ENCODE measurements around the gene SUMO2. TPM values are rescaled to one million over a fixed set of nuclear protein-coding genes. Genes with fewer than 3 reads are reported as not detected.
A peak's percentile ranks its signal among the peaks of the same experiment; 100 is the strongest.

Gene SUMO2
- total and polyA plus RNA-seq, 2 of the 13 experiments (the other 11 are each of a cell fraction or from before 2014, with no cell fraction given) = 337 to 553 TPM

DNA sequence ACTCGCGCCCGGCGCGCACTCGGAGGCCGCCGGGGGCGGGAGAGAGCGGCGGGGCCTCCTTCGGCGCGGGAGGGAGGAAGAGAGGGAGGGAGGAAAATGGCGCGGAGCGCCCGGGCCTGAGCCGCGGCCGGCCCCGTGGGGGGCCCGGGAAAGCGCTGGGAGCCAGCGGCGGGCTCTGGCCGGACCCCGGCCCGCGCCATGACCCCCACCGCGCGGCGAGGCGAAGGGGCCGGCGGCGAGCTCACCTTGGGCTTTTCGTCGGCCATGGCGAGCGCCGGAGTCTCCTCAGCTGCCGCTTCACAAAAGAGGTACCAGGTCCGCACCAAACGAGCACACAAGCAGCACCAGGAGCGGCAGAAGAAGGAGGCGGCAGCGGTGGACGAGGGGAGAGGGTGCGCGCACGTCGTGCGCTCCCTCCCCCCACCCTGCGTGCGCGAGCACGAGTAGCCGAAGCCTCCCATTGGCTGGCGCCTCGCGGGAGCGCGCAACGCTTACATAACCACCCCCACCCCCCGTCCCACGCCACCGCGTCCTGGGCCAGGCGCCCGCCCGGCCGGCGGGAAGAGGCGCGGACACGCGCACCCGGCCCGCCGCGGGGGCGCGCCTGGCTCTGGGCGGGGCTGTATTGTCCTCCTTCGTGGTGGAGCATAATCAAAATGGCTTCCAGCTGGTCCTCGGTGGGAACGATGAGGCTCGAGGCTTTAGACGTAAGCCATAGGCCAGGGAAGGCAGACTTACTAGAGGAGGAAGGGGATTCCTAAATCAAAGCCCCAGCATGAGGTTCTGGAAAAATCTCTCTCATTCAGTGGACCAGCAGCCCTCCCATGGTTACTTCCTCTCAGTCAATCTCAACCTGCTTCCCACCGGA lies at the start of gene SUMO2 (continued):
- TF ChIP-seq KDM2A (CRISPR knock-in tag; IDR thresholded peaks at IDR 0.05; ENCODE audit: borderline replicate concordance, low read depth) (peak; percentile 81; the same call in 1 of the 2 replicates), GMEB1 (CRISPR knock-in tag; IDR thresholded peaks at IDR 0.05; ENCODE audit: borderline replicate concordance) (peak; percentile 97), ZNF883 (CRISPR knock-in tag; IDR thresholded peaks at IDR 0.05; ENCODE audit: not compliant biosample characterization) (peak; percentile 68), TMF1 (CRISPR knock-in tag; IDR thresholded peaks at IDR 0.05; ENCODE audit: low read depth) (peak; percentile 86), ZNF770 (CRISPR knock-in tag; IDR thresholded peaks at IDR 0.05) (peak; percentile 19; the same call in 1 of the 2 replicates), ZMYM4 (CRISPR knock-in tag; IDR thresholded peaks at IDR 0.05) (peak; percentile 65), ZNF788 (CRISPR knock-in tag; IDR thresholded peaks at IDR 0.05; ENCODE audit: borderline replicate concordance) (peak; percentile 71), HBP1 (CRISPR knock-in tag; IDR thresholded peaks at IDR 0.05; ENCODE audit: low read depth) (peak; percentile 13; the same call in 1 of the 2 replicates), SNAI1 (CRISPR knock-in tag; IDR thresholded peaks at IDR 0.05; ENCODE audit: borderline replicate concordance) (no peak; the same call in 1 of the 2 replicates), SP5 (CRISPR knock-in tag; IDR thresholded peaks at IDR 0.05; ENCODE audit: borderline replicate concordance, low read depth) (0 out of 2 replicates have a peak, but pooled peaks have one; percentile 40), ZNF569 (CRISPR knock-in tag; IDR thresholded peaks at IDR 0.05; ENCODE audit: borderline replicate concordance) (no peak)
- TF ChIP-seq, protein P1, sequence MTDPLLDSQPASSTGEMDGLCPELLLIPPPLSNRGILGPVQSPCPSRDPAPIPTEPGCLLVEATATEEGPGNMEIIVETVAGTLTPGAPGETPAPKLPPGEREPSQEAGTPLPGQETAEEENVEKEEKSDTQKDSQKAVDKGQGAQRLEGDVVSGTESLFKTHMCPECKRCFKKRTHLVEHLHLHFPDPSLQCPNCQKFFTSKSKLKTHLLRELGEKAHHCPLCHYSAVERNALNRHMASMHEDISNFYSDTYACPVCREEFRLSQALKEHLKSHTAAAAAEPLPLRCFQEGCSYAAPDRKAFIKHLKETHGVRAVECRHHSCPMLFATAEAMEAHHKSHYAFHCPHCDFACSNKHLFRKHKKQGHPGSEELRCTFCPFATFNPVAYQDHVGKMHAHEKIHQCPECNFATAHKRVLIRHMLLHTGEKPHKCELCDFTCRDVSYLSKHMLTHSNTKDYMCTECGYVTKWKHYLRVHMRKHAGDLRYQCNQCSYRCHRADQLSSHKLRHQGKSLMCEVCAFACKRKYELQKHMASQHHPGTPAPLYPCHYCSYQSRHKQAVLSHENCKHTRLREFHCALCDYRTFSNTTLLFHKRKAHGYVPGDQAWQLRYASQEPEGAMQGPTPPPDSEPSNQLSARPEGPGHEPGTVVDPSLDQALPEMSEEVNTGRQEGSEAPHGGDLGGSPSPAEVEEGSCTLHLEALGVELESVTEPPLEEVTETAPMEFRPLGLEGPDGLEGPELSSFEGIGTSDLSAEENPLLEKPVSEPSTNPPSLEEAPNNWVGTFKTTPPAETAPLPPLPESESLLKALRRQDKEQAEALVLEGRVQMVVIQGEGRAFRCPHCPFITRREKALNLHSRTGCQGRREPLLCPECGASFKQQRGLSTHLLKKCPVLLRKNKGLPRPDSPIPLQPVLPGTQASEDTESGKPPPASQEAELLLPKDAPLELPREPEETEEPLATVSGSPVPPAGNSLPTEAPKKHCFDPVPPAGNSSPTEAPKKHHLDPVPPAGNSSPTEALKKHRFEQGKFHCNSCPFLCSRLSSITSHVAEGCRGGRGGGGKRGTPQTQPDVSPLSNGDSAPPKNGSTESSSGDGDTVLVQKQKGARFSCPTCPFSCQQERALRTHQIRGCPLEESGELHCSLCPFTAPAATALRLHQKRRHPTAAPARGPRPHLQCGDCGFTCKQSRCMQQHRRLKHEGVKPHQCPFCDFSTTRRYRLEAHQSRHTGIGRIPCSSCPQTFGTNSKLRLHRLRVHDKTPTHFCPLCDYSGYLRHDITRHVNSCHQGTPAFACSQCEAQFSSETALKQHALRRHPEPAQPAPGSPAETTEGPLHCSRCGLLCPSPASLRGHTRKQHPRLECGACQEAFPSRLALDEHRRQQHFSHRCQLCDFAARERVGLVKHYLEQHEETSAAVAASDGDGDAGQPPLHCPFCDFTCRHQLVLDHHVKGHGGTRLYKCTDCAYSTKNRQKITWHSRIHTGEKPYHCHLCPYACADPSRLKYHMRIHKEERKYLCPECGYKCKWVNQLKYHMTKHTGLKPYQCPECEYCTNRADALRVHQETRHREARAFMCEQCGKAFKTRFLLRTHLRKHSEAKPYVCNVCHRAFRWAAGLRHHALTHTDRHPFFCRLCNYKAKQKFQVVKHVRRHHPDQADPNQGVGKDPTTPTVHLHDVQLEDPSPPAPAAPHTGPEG (CRISPR knock-in tag; IDR thresholded peaks at IDR 0.05) = no peak; the same call in none of the 2 replicates
- TF ChIP-seq, protein P2, sequence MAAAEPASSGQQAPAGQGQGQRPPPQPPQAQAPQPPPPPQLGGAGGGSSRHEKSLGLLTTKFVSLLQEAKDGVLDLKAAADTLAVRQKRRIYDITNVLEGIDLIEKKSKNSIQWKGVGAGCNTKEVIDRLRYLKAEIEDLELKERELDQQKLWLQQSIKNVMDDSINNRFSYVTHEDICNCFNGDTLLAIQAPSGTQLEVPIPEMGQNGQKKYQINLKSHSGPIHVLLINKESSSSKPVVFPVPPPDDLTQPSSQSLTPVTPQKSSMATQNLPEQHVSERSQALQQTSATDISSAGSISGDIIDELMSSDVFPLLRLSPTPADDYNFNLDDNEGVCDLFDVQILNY (CRISPR knock-in tag; conservative IDR thresholded peaks at IDR 0.05) = peak; percentile 55; the same call in 1 of the 2 replicates

Measured in HepG2 (cell line).